ENCODE results near the gene DMAC1. TPM values are rescaled to one million over a fixed set of nuclear protein-coding genes. Genes with fewer than 3 reads are reported as not detected.

DMAC1 gene
- total RNA-seq, 1 donor from 2014 or later: 15.8 TPM

DNA sequence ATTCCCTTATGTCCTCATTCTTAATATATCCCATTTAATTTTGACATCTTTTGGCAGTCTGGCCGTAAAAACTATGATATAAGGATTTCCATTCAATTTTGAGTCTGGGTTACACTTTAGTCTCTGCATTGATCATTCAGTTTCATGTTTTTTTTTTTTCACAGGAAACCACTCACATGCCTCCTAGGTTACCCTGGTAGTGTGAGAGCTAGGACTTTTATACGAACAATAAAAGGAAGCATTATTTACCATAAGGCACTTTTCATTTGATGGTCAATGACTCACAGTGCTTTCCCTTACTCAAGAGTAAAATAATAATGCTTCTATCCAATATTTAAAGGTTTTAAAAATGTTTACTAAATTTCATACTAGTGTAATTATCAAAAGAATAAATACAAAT lies 16.4 kb upstream of the DMAC1 start:
- no peak overlapping the region for H3K4me3 Mint-ChIP-seq
- no peak for DNase-seq (ENCODE audit: low spot score)
- Histone ChIP-seq H4K20me1 (ENCODE audit: low read depth) (no peaks in the 10 kb centered on the region), H3K4me3 (no peak overlapping the region), H3K79me2 (ENCODE audit: low read depth) (no peaks in the 10 kb centered on the region), H3K27me3 (no peaks in the 10 kb centered on the region), H3K4me1 (no peaks in the 10 kb centered on the region), H3K4me2 (no peak overlapping the region), H3K9me3 (ENCODE audit: low read depth) (no peaks in the 10 kb centered on the region), H3K9ac (no peak overlapping the region), H2AFZ (replicated peaks) (no peak overlapping the region), H3K36me3 (no peaks in the 10 kb centered on the region), H3F3A (ENCODE audit: low read depth) (no peaks in the 10 kb centered on the region), H3K27ac (no peak overlapping the region)
- no peak overlapping the region for H3K27ac Mint-ChIP-seq
- H3K9me3 Mint-ChIP-seq: no peaks in the 10 kb centered on the region
- H3K27me3 Mint-ChIP-seq (ENCODE audit: insufficient read depth, low read depth): no peaks in the 10 kb centered on the region
- TF ChIP-seq, protein P1, sequence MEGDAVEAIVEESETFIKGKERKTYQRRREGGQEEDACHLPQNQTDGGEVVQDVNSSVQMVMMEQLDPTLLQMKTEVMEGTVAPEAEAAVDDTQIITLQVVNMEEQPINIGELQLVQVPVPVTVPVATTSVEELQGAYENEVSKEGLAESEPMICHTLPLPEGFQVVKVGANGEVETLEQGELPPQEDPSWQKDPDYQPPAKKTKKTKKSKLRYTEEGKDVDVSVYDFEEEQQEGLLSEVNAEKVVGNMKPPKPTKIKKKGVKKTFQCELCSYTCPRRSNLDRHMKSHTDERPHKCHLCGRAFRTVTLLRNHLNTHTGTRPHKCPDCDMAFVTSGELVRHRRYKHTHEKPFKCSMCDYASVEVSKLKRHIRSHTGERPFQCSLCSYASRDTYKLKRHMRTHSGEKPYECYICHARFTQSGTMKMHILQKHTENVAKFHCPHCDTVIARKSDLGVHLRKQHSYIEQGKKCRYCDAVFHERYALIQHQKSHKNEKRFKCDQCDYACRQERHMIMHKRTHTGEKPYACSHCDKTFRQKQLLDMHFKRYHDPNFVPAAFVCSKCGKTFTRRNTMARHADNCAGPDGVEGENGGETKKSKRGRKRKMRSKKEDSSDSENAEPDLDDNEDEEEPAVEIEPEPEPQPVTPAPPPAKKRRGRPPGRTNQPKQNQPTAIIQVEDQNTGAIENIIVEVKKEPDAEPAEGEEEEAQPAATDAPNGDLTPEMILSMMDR (IDR thresholded peaks at IDR 0.05): no peak
- TF ChIP-seq EZH2 (IDR thresholded peaks at IDR 0.05) (no peak), EZH2phosphoT487 (IDR thresholded peaks at IDR 0.05) (no peak)
- peaks cover 6% of the 10 kb centered on the region for H3K4me1 Mint-ChIP-seq
- no peaks in the 10 kb centered on the region for H3K36me3 Mint-ChIP-seq

DNA sequence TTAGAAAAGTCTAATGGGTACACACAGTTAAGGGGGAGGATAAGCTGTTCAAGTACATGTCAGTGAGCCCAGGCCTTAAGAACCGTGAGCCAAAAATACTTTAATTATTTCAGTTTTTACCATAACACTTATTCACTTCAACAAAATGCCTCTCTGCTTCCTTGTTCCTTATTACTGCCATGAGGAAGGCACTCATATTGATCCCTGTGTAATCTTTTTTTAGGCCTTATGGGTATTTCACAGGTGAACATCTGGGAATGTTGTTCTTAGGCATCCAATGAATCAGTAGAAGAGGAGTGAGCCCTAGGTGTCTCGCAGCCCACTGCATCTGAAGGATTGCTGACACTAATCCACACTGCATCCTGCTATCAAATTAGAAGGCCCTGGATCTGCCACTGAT lies 13.5 kb upstream of the DMAC1 start:
- peaks cover 6% of the 10 kb centered on the region for H3K4me1 Mint-ChIP-seq
- H3K4me1 ChIP-seq: no peaks in the 10 kb centered on the region
- no peaks in the 10 kb centered on the region for H3K9me3 ChIP-seq (ENCODE audit: low read depth)
- H3K36me3 ChIP-seq: no peaks in the 10 kb centered on the region
- no peaks in the 10 kb centered on the region for H3K9me3 Mint-ChIP-seq
- H3K27ac Mint-ChIP-seq: no peak overlapping the region
- TF ChIP-seq EZH2phosphoT487 (IDR thresholded peaks at IDR 0.05) (no peak), EZH2 (IDR thresholded peaks at IDR 0.05) (no peak)
- TF ChIP-seq, protein P1 (IDR thresholded peaks at IDR 0.05): no peak
- no peak for DNase-seq (ENCODE audit: low spot score)
- H3F3A ChIP-seq (ENCODE audit: low read depth): no peaks in the 10 kb centered on the region
- no peak overlapping the region for H2AFZ ChIP-seq (replicated peaks)
- no peak overlapping the region for H3K27ac ChIP-seq
- no peaks in the 10 kb centered on the region for H4K20me1 ChIP-seq (ENCODE audit: low read depth)
- no peak overlapping the region for H3K4me3 ChIP-seq
- no peaks in the 10 kb centered on the region for H3K36me3 Mint-ChIP-seq
- H3K9ac ChIP-seq: no peak overlapping the region
- H3K27me3 Mint-ChIP-seq (ENCODE audit: insufficient read depth, low read depth): no peaks in the 10 kb centered on the region
- H3K4me3 Mint-ChIP-seq: no peak overlapping the region
- no peaks in the 10 kb centered on the region for H3K79me2 ChIP-seq (ENCODE audit: low read depth)
- H3K4me2 ChIP-seq: no peak overlapping the region
- H3K27me3 ChIP-seq: peaks cover 4% of the 10 kb centered on the region

DNA sequence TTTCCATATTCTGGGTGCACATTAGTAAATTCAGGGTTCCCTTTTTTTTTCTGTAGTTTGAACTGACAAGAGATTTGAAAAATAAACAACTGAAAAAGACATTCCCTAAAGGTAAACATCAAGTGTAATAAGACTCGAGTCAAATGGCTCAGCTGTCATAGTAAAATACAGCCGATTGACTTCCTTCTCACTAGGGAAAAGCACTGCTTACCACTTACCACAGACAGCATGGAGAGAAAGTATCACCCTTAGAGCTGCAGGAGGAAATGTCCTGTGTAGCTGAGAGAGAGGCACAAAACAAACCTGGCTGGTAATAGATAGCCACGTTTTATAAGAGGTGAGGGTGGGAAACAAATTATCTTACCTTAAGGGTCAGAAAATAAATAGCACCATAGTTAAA lies 12.1 kb upstream of the DMAC1 start:
- peaks cover 12% of the 10 kb centered on the region for H3K27me3 ChIP-seq
- H3K79me2 ChIP-seq (ENCODE audit: low read depth): no peaks in the 10 kb centered on the region
- H4K20me1 ChIP-seq (ENCODE audit: low read depth): no peaks in the 10 kb centered on the region
- no peak for DNase-seq (ENCODE audit: low spot score)
- no peak overlapping the region for H3K4me3 ChIP-seq
- Mint-ChIP-seq H3K9me3 (no peaks in the 10 kb centered on the region), H3K27me3 (ENCODE audit: insufficient read depth, low read depth) (no peaks in the 10 kb centered on the region), H3K4me1 (peaks cover 6% of the 10 kb centered on the region), H3K27ac (no peak overlapping the region), H3K36me3 (no peaks in the 10 kb centered on the region), H3K4me3 (no peak overlapping the region)
- H3K27ac ChIP-seq: no peak overlapping the region
- no peak overlapping the region for H3K9ac ChIP-seq
- no peak overlapping the region for H2AFZ ChIP-seq (replicated peaks)
- H3K36me3 ChIP-seq: no peaks in the 10 kb centered on the region
- no peaks in the 10 kb centered on the region for H3K4me1 ChIP-seq
- TF ChIP-seq, protein P1 (IDR thresholded peaks at IDR 0.05): no peak
- TF ChIP-seq EZH2phosphoT487 (IDR thresholded peaks at IDR 0.05): no peak
- no peaks in the 10 kb centered on the region for H3F3A ChIP-seq (ENCODE audit: low read depth)
- H3K4me2 ChIP-seq: no peak overlapping the region
- no peaks in the 10 kb centered on the region for H3K9me3 ChIP-seq (ENCODE audit: low read depth)
